ENCODE data around the gene CFAP58. TPM values are rescaled to one million over a fixed set of nuclear protein-coding genes. Genes with fewer than 3 reads are reported as not detected.

CFAP58 gene
- polyA plus RNA-seq, 3 donors, result 0.16 TPM; not detected in 2

GRCh38 chr10:104472505-104472904 is 118.9 kb downstream of the CFAP58 start:
- TF ChIP-seq, protein P1, sequence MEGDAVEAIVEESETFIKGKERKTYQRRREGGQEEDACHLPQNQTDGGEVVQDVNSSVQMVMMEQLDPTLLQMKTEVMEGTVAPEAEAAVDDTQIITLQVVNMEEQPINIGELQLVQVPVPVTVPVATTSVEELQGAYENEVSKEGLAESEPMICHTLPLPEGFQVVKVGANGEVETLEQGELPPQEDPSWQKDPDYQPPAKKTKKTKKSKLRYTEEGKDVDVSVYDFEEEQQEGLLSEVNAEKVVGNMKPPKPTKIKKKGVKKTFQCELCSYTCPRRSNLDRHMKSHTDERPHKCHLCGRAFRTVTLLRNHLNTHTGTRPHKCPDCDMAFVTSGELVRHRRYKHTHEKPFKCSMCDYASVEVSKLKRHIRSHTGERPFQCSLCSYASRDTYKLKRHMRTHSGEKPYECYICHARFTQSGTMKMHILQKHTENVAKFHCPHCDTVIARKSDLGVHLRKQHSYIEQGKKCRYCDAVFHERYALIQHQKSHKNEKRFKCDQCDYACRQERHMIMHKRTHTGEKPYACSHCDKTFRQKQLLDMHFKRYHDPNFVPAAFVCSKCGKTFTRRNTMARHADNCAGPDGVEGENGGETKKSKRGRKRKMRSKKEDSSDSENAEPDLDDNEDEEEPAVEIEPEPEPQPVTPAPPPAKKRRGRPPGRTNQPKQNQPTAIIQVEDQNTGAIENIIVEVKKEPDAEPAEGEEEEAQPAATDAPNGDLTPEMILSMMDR (IDR thresholded peaks at IDR 0.05), result no peak
- Mint-ChIP-seq H3K4me3 (no peak overlapping the region), H3K9me3 (peaks cover 0 to 2% (median 1%) of the 10 kb centered on the region in 7 donors), H3K27ac (no peak overlapping the region), H3K36me3 (no peaks in the 10 kb centered on the region), H3K4me1 (no peaks in the 10 kb centered on the region), H3K27me3 (ENCODE audit: low read depth in 3 of 3) (no peaks in the 10 kb centered on the region)
- H2AFZ ChIP-seq (ENCODE audit: insufficient read depth, low read depth, low read length, poor library complexity, severe bottlenecking), result no peak overlapping the region
- H3K36me3 ChIP-seq (replicated peaks in 1 of 2; ENCODE audit: control insufficient read depth in 1 of 2, insufficient read depth in 2 of 2, low read length in 2 of 2), result no peaks in the 10 kb centered on the region
- no peaks in the 10 kb centered on the region for H3K27me3 ChIP-seq (ENCODE audit: control insufficient read depth in 2 of 2, insufficient read depth in 2 of 2, low read length in 2 of 2)
- WGBS (ENCODE audit: insufficient coverage), result 100% methylated on average over 1 of the region's 1 CpG
- H3K27ac ChIP-seq (ENCODE audit: low read depth in 1 of 2, low read length in 2 of 2), result no peak overlapping the region
- H4K20me1 ChIP-seq (ENCODE audit: insufficient read depth, low read length), result no peaks in the 10 kb centered on the region
- no peak overlapping the region for H3K4me3 ChIP-seq (replicated peaks in 1 of 3; ENCODE audit: low read depth in 2 of 3, low read length in 3 of 3)
- no peak overlapping the region for H3K4me2 ChIP-seq (replicated peaks; ENCODE audit: extremely low read depth, low read length, poor library complexity, severe bottlenecking)
- no peak overlapping the region for H3K9ac ChIP-seq (ENCODE audit: insufficient read depth, low read length, poor library complexity, severe bottlenecking)
- no peaks in the 10 kb centered on the region for H3K79me2 ChIP-seq (ENCODE audit: insufficient read depth, low read length)
- intact Hi-C loops (cut with micrococcal nuclease), result no loop called here
- no peak for DNase-seq
- no peaks in the 10 kb centered on the region for H3K4me1 ChIP-seq (ENCODE audit: control insufficient read depth in 1 of 2, insufficient read depth in 2 of 2, low read length in 2 of 2)
- H3K9me3 ChIP-seq (replicated peaks in 1 of 2; ENCODE audit: control insufficient read depth in 1 of 2, insufficient read depth in 1 of 2, low read length in 2 of 2), result no peaks in the 10 kb centered on the region

- no peak overlapping the region for H2AFZ ChIP-seq (ENCODE audit: insufficient read depth, low read depth, low read length, poor library complexity, severe bottlenecking)
- no peaks in the 10 kb centered on the region for H3K4me1 ChIP-seq (ENCODE audit: control insufficient read depth in 1 of 2, insufficient read depth in 2 of 2, low read length in 2 of 2)
- intact Hi-C loops (cut with micrococcal nuclease), result no loop called here
- no peaks in the 10 kb centered on the region for H3K36me3 ChIP-seq (replicated peaks in 1 of 2; ENCODE audit: control insufficient read depth in 1 of 2, insufficient read depth in 2 of 2, low read length in 2 of 2)
- H3K79me2 ChIP-seq (ENCODE audit: insufficient read depth, low read length), result no peaks in the 10 kb centered on the region
- DNase-seq, result no peak
- Mint-ChIP-seq H3K9me3 (peaks cover 0 to 2% (median 0%) of the 10 kb centered on the region in 7 donors), H3K4me1 (no peaks in the 10 kb centered on the region), H3K27me3 (ENCODE audit: low read depth in 3 of 3) (no peaks in the 10 kb centered on the region), H3K36me3 (no peaks in the 10 kb centered on the region), H3K4me3 (no peak overlapping the region), H3K27ac (no peak overlapping the region)
- H3K4me2 ChIP-seq (replicated peaks; ENCODE audit: extremely low read depth, low read length, poor library complexity, severe bottlenecking), result no peak overlapping the region
- H3K9ac ChIP-seq (ENCODE audit: insufficient read depth, low read length, poor library complexity, severe bottlenecking), result no peak overlapping the region
- H3K9me3 ChIP-seq (replicated peaks in 1 of 2; ENCODE audit: control insufficient read depth in 1 of 2, insufficient read depth in 1 of 2, low read length in 2 of 2), result no peaks in the 10 kb centered on the region
- TF ChIP-seq, protein P1 (IDR thresholded peaks at IDR 0.05), result no peak
- H3K27ac ChIP-seq (ENCODE audit: low read depth in 1 of 2, low read length in 2 of 2), result no peak overlapping the region
- H4K20me1 ChIP-seq (ENCODE audit: insufficient read depth, low read length), result no peaks in the 10 kb centered on the region
- H3K4me3 ChIP-seq (replicated peaks in 1 of 3; ENCODE audit: low read depth in 2 of 3, low read length in 3 of 3), result no peak overlapping the region
- no peaks in the 10 kb centered on the region for H3K27me3 ChIP-seq (ENCODE audit: control insufficient read depth in 2 of 2, insufficient read depth in 2 of 2, low read length in 2 of 2)
- WGBS (ENCODE audit: insufficient coverage), result 70% methylated on average over 1 of the region's 2 CpGs
These were observed 119.5 kb downstream of the CFAP58 start for GRCh38 chr10:104472957-104473745.
